Measurements from ENCODE around the gene NEAT1. TPM values are rescaled to one million over a fixed set of nuclear protein-coding genes. Genes with fewer than 3 reads are reported as not detected.

Gene NEAT1
- total and polyA plus RNA-seq, 2 of the 8 experiments (the other 6 are each of a cell fraction or from before 2014, with no cell fraction given): 2.4 to 10.7 TPM

DNA sequence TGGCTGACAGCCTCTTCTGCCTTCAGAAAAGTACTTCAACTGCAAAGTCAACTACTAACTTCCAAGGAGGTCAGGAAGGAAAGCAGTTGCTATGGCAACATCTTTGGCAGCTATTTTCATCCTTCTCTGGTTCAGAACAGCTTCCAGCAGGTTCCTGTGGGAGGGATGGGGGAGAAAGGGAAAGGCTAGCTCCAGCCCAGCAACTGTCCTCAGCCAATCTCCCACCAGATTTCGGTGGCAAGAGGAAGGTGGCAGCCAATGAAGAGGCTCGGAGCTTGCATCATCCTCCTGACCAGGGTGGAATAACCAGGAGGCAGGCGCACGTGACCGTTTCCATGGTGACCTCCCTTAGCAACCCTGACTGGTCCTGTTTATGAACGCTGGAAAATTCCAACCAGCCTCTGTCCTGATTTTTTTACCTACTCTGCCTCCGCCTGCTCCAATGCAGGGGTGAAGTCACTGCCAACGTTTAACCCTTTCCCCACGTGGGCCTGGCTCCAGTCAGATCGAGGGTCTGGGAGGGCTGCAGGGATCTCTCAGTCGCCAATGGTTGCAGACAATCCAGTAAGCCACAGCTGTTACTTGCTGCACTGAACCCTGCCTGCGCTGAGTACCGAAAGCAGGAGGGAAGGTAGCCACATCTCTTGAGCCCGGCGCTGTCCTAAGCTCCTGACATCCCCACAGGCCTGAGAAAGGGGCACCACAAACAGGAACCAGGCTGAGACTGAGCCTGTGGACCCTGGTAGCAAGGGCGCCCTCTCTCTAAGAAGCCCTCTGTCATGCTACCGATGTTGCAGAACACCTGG, 65.1 kb downstream of the NEAT1 start (continued):
- no peak; a peak in 1 of 3 replicates for TF ChIP-seq EP300 (IDR thresholded peaks at IDR 0.05; ENCODE audit: borderline replicate concordance in 1 of 2, low read depth in 2 of 2, low read length in 2 of 2)
- peak; percentile 74 for TF ChIP-seq TEAD4 (IDR thresholded peaks at IDR 0.05; ENCODE audit: low read depth, low read length)
- no peak for TF ChIP-seq NRF1 (IDR thresholded peaks at IDR 0.05; ENCODE audit: low read depth, low read length)
- TF ChIP-seq TAF7 (optimal IDR thresholded peaks at IDR 0.05; ENCODE audit: borderline replicate concordance, low read depth, low read length): no peak
- no peak for TF ChIP-seq CBX8 (IDR thresholded peaks at IDR 0.05; ENCODE audit: borderline replicate concordance, low read depth, low read length)
- no peak for TF ChIP-seq EZH2 (IDR thresholded peaks at IDR 0.05; ENCODE audit: low read depth, low read length, severe bottlenecking)
- TF ChIP-seq KDM5A (IDR thresholded peaks at IDR 0.05; ENCODE audit: low read length): no peak; the same call in 1 of the 2 replicates
- no peak for TF ChIP-seq GTF2F1 (IDR thresholded peaks at IDR 0.05; ENCODE audit: borderline replicate concordance, low read depth, low read length)
- no peak for TF ChIP-seq RAD21 (IDR thresholded peaks at IDR 0.05 in 1 of 2, conservative IDR thresholded peaks at IDR 0.05 in 1 of 2; ENCODE audit: low read depth in 2 of 2, low read length in 2 of 2)
- no peak; the same call in 1 of the 2 replicates for TF ChIP-seq POLR2AphosphoS5 (IDR thresholded peaks at IDR 0.05; ENCODE audit: low read depth, low read length)
- TF ChIP-seq FOSL1 (IDR thresholded peaks at IDR 0.05; ENCODE audit: insufficient read depth, low read depth, low read length): no peak
- TF ChIP-seq, protein P1, sequence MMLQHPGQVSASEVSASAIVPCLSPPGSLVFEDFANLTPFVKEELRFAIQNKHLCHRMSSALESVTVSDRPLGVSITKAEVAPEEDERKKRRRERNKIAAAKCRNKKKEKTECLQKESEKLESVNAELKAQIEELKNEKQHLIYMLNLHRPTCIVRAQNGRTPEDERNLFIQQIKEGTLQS (IDR thresholded peaks at IDR 0.05; ENCODE audit: insufficient read depth, low read depth, low read length): peak; percentile 98
- no peak for TF ChIP-seq NANOG (IDR thresholded peaks at IDR 0.05; ENCODE audit: insufficient read depth, low read depth, low read length, poor library complexity, severe bottlenecking)
- TF ChIP-seq SAP30 (IDR thresholded peaks at IDR 0.05; ENCODE audit: insufficient read depth, insufficient replicate concordance, low read length): peak; percentile 69
- no peak for TF ChIP-seq EGR1 (IDR thresholded peaks at IDR 0.05; ENCODE audit: borderline replicate concordance, low read depth, low read length)
- TF ChIP-seq BCL11A (IDR thresholded peaks at IDR 0.05; ENCODE audit: low read depth in 2 of 2, low read length in 2 of 2): no peak
- TF ChIP-seq, protein P2, sequence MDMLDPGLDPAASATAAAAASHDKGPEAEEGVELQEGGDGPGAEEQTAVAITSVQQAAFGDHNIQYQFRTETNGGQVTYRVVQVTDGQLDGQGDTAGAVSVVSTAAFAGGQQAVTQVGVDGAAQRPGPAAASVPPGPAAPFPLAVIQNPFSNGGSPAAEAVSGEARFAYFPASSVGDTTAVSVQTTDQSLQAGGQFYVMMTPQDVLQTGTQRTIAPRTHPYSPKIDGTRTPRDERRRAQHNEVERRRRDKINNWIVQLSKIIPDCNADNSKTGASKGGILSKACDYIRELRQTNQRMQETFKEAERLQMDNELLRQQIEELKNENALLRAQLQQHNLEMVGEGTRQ (IDR thresholded peaks at IDR 0.05; ENCODE audit: low read length): peak; percentile 97
- no peak for TF ChIP-seq HDAC6 (IDR thresholded peaks at IDR 0.05; ENCODE audit: low read depth, low read length)
- no peak for TF ChIP-seq CBX5 (IDR thresholded peaks at IDR 0.05; ENCODE audit: low read depth, low read length)
- no peak for TF ChIP-seq GABPA (IDR thresholded peaks at IDR 0.05; ENCODE audit: borderline replicate concordance, insufficient read depth, low read length)

All from H1 (cell line).